GM23338 (cell line): ENCODE measurements around the gene USH2A. TPM values are rescaled to one million over a fixed set of nuclear protein-coding genes. Genes with fewer than 3 reads are reported as not detected.

Experiments
- ATAC-seq: fragments of 200-7000 bp; cut with Tn5 transposase; 3 replicates; pipeline ENCODE4 v1.9.1; 2020
- DNase-seq: peaks from one replicate; pipeline ENCODE4 v3.0.0-alpha.2; 2015; ENCODE audit warnings: low spot score
- H2AFZ ChIP-seq: fragments of 200-600 bp; sonication (generic); 2 replicates; pipeline ENCODE4 v1.8.0; 2016; ENCODE audit warnings: antibody characterized with exemption, mild to moderate bottlenecking, moderate library complexity
- H3F3A ChIP-seq: fragments of 200-600 bp; sonication (generic); replicated peaks from 2 replicates; pipeline ENCODE4 v1.8.0; 2017; ENCODE audit warnings: antibody characterized with exemption, mixed run types, low read depth
- H3K27ac ChIP-seq: fragments of 200-600 bp; sonication (generic); 2 replicates; pipeline ENCODE4 v1.6.1; 2016; ENCODE audit warnings: low read depth
- H3K27me3 ChIP-seq: fragments of 200-600 bp; sonication (generic); 2 replicates; pipeline ENCODE4 v1.8.0; 2016; ENCODE audit warnings: mild to moderate bottlenecking, mixed run types, moderate library complexity; ENCODE audit not compliant: insufficient read depth
- H3K36me3 ChIP-seq: fragments of 200-600 bp; sonication (generic); 2 replicates; pipeline ENCODE4 v1.8.0; 2016; ENCODE audit warnings: mild to moderate bottlenecking; ENCODE audit not compliant: insufficient read depth
- H3K4me1 ChIP-seq: fragments of 200-600 bp; sonication (generic); 2 replicates; pipeline ENCODE4 v1.8.0; 2016; ENCODE audit warnings: mild to moderate bottlenecking, moderate library complexity; ENCODE audit not compliant: insufficient read depth
- H3K4me2 ChIP-seq: fragments of 200-600 bp; sonication (generic); 2 replicates; pipeline ENCODE4 v1.7.1; 2017; ENCODE audit warnings: mixed run types
- H3K4me3 ChIP-seq: fragments of 200-600 bp; sonication (generic); 2 replicates; pipeline ENCODE4 v1.6.1; 2016; ENCODE audit warnings: mixed run types
- H3K79me2 ChIP-seq: fragments of 200-600 bp; sonication (generic); replicated peaks from 2 replicates; pipeline ENCODE4 v1.8.0; 2017; ENCODE audit warnings: mild to moderate bottlenecking; ENCODE audit not compliant: insufficient read depth
- H3K9me2 ChIP-seq: fragments of 200-600 bp; sonication (generic); 2 replicates; pipeline ENCODE4 v1.8.0; 2017; ENCODE audit not compliant: insufficient read depth
- H4K20me1 ChIP-seq: fragments of 200-600 bp; sonication (generic); replicated peaks from 2 replicates; pipeline ENCODE4 v1.8.0; 2017; ENCODE audit warnings: mild to moderate bottlenecking; ENCODE audit not compliant: insufficient read depth
- H3K27ac Mint-ChIP-seq: 2 replicates; pipeline ENCODE4 v1.8.0; 2020; ENCODE audit warnings: inconsistent platforms, mild to moderate bottlenecking, moderate library complexity, mixed read lengths
- H3K27me3 Mint-ChIP-seq: 3 replicates; pipeline ENCODE4 v1.8.0; 2022; ENCODE audit warnings: low read depth, mild to moderate bottlenecking, moderate library complexity, mixed read lengths, inconsistent platforms; ENCODE audit not compliant: insufficient read depth, poor library complexity
- H3K36me3 Mint-ChIP-seq: 3 replicates; pipeline ENCODE4 v1.8.0; 2021; ENCODE audit warnings: low read depth, mild to moderate bottlenecking, inconsistent platforms, moderate library complexity, mixed read lengths
- H3K4me1 Mint-ChIP-seq: 3 replicates; pipeline ENCODE4 v1.8.0; 2020; ENCODE audit warnings: mild to moderate bottlenecking, inconsistent platforms, mixed read lengths
- H3K4me3 Mint-ChIP-seq: 3 replicates; pipeline ENCODE4 v1.8.0; 2021; ENCODE audit warnings: moderate library complexity, mild to moderate bottlenecking, inconsistent platforms, mixed read lengths
- H3K9me3 Mint-ChIP-seq: 3 replicates; pipeline ENCODE4 v1.8.0; 2020; ENCODE audit warnings: moderate library complexity, mild to moderate bottlenecking, inconsistent platforms, mixed read lengths
- CREB1 ChIP-seq: fragments of 250-450 bp; sonication (Bioruptor Pico); IDR thresholded peaks from 2 replicates; pipeline ENCODE4 v1.5.0; 2020; ENCODE audit warnings: low read depth, mild to moderate bottlenecking, moderate library complexity
- CTCF ChIP-seq, 2 experiments: fragments of 200-600 bp in 1 of 2; sonication (generic) in 1 of 2; conservative IDR thresholded peaks; 2 replicates each; pipeline versions ENCODE4 v1.5.1 to v1.6.1; 2016 to 2017; ENCODE audit warnings: antibody characterized with exemption in 2 of 2, low read depth in 2 of 2, mild to moderate bottlenecking in 2 of 2, moderate library complexity in 1 of 2
- EZH2 ChIP-seq: fragments of 200-600 bp; sonication (generic); IDR thresholded peaks from one replicate; pipeline ENCODE4 v1.8.0; 2017; ENCODE audit warnings: antibody characterized with exemption, mild to moderate bottlenecking, low read depth; ENCODE audit not compliant: unreplicated experiment
- EZH2phosphoT487 ChIP-seq: fragments of 200-600 bp; sonication (generic); IDR thresholded peaks from one replicate; pipeline ENCODE4 v1.8.1; 2018; ENCODE audit warnings: antibody characterized with exemption; ENCODE audit not compliant: unreplicated experiment
- JUNB ChIP-seq: IDR thresholded peaks from one replicate; pipeline ENCODE4 v1.6.1; 2016; ENCODE audit warnings: antibody characterized with exemption; ENCODE audit not compliant: unreplicated experiment
- NANOG ChIP-seq: IDR thresholded peaks from 2 replicates; pipeline ENCODE4 v1.6.1; 2016; ENCODE audit warnings: antibody characterized with exemption, borderline replicate concordance
- POLR2AphosphoS5 ChIP-seq: IDR thresholded peaks from 2 replicates; pipeline ENCODE4 v1.6.1; 2016; ENCODE audit warnings: antibody characterized with exemption, low read depth
- STAT1 ChIP-seq: IDR thresholded peaks from one replicate; pipeline ENCODE4 v1.6.1; 2016; ENCODE audit warnings: antibody characterized with exemption; ENCODE audit not compliant: unreplicated experiment
- ZNF114 ChIP-seq: fragments of 250-450 bp; sonication (Bioruptor Pico); IDR thresholded peaks from 2 replicates; pipeline ENCODE4 v1.5.0; 2020; ENCODE audit warnings: mild to moderate bottlenecking, moderate library complexity
- ZNF331 ChIP-seq: fragments of 250-450 bp; sonication (Bioruptor Pico); IDR thresholded peaks from 2 replicates; pipeline ENCODE4 v1.5.0; 2020; ENCODE audit warnings: low read depth, mild to moderate bottlenecking, moderate library complexity
- polyA plus RNA-seq: library from polyadenylated mRNA; unstranded; fragments of >200 nt; fragmentation: Nextera tagmentation; extraction: Ambion mirVana; gene quantifications from 2 replicates; pipeline ENCODE4 v1.2.1, GENCODE V29; 2016
- total RNA-seq: library from RNA; depleted of rRNA; stranded (reverse); fragments of >200 nt; shearing (Covaris generic); gene quantifications from 2 replicates; pipeline ENCODE4 v1.2.3, GENCODE V29; 2014
- TF ChIP-seq, protein P1 (sequence below): IDR thresholded peaks from 2 replicates; pipeline ENCODE4 v1.6.1; 2016; ENCODE audit warnings: antibody characterized with exemption
- TF ChIP-seq, protein P2 (sequence below): IDR thresholded peaks from one replicate; pipeline ENCODE4 v1.6.1; 2018; ENCODE audit warnings: antibody characterized with exemption; ENCODE audit not compliant: unreplicated experiment

The USH2A gene
- total and polyA plus RNA-seq, 2 experiments from 2014 or later = 0.03 TPM

- Histone ChIP-seq H3K36me3 (no peaks in the 10 kb centered on the region), H3K27me3 (no peaks in the 10 kb centered on the region), H3K27ac (no peak overlapping the region), H3K4me3 (no peak overlapping the region), H3F3A (no peaks in the 10 kb centered on the region), H3K4me2 (no peak overlapping the region), H3K9me2 (0 out of 2 replicates have a peak, but pooled peaks cover 4% of the 10 kb centered on the region), H2AFZ (no peak overlapping the region), H4K20me1 (no peaks in the 10 kb centered on the region), H3K79me2 (no peaks in the 10 kb centered on the region), H3K4me1 (peaks cover 5% of the 10 kb centered on the region)
- Mint-ChIP-seq H3K9me3 (no peaks in the 10 kb centered on the region), H3K27me3 (no peaks in the 10 kb centered on the region), H3K4me1 (peaks cover 4% of the 10 kb centered on the region; the same call in 2 of the 3 replicates), H3K4me3 (no peak overlapping the region), H3K27ac (no peak overlapping the region), H3K36me3 (no peaks in the 10 kb centered on the region)
- peak; percentile 7 for DNase-seq
- no peak for TF ChIP-seq JUNB
- TF ChIP-seq CREB1 (CRISPR knock-in tag) = no peak
- TF ChIP-seq ZNF114 = no peak
- no peak for TF ChIP-seq EZH2
- TF ChIP-seq, protein P1, sequence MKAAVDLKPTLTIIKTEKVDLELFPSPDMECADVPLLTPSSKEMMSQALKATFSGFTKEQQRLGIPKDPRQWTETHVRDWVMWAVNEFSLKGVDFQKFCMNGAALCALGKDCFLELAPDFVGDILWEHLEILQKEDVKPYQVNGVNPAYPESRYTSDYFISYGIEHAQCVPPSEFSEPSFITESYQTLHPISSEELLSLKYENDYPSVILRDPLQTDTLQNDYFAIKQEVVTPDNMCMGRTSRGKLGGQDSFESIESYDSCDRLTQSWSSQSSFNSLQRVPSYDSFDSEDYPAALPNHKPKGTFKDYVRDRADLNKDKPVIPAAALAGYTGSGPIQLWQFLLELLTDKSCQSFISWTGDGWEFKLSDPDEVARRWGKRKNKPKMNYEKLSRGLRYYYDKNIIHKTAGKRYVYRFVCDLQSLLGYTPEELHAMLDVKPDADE = no peak
- peak in 1 of 2 experiments; percentile 21; a peak in 2 of 4 replicates for TF ChIP-seq CTCF (conservative IDR thresholded peaks at IDR 0.05; ENCODE audit: low read depth in 2 of 2)
- no peak for ATAC-seq
Observed at GRCh38 chr1:215682232-215682631, 741.0 kb downstream of the USH2A start.

DNA sequence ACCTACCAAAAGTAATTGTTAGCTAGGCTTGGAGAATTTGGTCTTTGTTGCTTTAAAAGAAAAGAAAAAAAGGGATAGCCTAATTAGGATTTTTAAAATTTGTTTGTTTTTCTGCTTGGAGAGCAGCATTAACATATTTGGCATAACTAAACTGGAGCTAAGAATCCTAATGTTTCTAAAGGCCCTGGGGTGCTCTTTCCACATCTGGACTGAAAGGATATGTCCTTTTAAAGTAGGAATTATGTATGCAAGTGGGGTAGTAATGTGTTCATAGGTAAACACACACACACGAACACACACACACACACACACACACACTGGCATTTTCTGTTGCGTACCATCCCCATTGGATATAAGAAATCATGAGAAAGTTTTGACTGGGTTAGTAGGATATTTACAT lies 742.2 kb downstream of the USH2A start:
- no peak overlapping the region for H3K27ac Mint-ChIP-seq
- no peak for ATAC-seq
- TF ChIP-seq CTCF (conservative IDR thresholded peaks at IDR 0.05; ENCODE audit: low read depth in 2 of 2) (no peak), CREB1 (CRISPR knock-in tag) (no peak), JUNB (no peak), POLR2AphosphoS5 (no peak), EZH2phosphoT487 (no peak), EZH2 (no peak), NANOG (no peak), ZNF331 (no peak), STAT1 (no peak), ZNF114 (no peak)
- TF ChIP-seq, protein P1 = no peak
- TF ChIP-seq, protein P2, sequence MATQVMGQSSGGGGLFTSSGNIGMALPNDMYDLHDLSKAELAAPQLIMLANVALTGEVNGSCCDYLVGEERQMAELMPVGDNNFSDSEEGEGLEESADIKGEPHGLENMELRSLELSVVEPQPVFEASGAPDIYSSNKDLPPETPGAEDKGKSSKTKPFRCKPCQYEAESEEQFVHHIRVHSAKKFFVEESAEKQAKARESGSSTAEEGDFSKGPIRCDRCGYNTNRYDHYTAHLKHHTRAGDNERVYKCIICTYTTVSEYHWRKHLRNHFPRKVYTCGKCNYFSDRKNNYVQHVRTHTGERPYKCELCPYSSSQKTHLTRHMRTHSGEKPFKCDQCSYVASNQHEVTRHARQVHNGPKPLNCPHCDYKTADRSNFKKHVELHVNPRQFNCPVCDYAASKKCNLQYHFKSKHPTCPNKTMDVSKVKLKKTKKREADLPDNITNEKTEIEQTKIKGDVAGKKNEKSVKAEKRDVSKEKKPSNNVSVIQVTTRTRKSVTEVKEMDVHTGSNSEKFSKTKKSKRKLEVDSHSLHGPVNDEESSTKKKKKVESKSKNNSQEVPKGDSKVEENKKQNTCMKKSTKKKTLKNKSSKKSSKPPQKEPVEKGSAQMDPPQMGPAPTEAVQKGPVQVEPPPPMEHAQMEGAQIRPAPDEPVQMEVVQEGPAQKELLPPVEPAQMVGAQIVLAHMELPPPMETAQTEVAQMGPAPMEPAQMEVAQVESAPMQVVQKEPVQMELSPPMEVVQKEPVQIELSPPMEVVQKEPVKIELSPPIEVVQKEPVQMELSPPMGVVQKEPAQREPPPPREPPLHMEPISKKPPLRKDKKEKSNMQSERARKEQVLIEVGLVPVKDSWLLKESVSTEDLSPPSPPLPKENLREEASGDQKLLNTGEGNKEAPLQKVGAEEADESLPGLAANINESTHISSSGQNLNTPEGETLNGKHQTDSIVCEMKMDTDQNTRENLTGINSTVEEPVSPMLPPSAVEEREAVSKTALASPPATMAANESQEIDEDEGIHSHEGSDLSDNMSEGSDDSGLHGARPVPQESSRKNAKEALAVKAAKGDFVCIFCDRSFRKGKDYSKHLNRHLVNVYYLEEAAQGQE = no peak

More for the DNA sequence above, 742.2 kb downstream of the USH2A start:
- Histone ChIP-seq H3K4me1 (peaks cover 5% of the 10 kb centered on the region), H3K4me3 (no peak overlapping the region), H3K4me2 (no peak overlapping the region), H3K27ac (no peak overlapping the region), H3K79me2 (no peaks in the 10 kb centered on the region), H3K27me3 (no peaks in the 10 kb centered on the region), H3F3A (no peaks in the 10 kb centered on the region), H3K36me3 (no peaks in the 10 kb centered on the region), H3K9me2 (0 out of 2 replicates have a peak, but pooled peaks cover 4% of the 10 kb centered on the region), H2AFZ (no peak overlapping the region), H4K20me1 (no peaks in the 10 kb centered on the region)
- peaks cover 4% of the 10 kb centered on the region; the same call in 2 of the 3 replicates for H3K4me1 Mint-ChIP-seq
- H3K9me3 Mint-ChIP-seq = no peaks in the 10 kb centered on the region
- H3K4me3 Mint-ChIP-seq = no peak overlapping the region
- DNase-seq = no peak
- H3K27me3 Mint-ChIP-seq = no peaks in the 10 kb centered on the region
- H3K36me3 Mint-ChIP-seq = no peaks in the 10 kb centered on the region
